ENCODE data around the gene GSN.

GSN gene

DNA sequence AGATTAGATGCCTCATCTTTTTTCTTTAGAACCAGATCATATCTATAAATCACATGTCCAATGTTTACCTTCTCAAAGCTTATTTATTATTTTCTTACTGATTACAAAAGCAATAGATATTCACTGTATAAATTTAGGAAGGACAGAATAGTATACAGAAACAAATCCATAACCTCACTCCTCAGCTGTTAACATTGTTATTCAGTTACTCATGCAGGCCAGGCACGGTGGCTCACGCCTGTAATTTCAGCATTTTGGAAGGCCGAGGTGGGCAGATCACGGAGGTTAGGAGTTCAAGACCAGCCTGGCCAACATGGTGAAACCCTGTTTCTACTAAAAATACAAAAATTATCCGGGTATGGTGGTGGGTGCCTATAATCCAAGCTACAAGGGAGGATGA is 86.8 kb downstream of the GSN start:
- no peak for DNase-seq

DNA sequence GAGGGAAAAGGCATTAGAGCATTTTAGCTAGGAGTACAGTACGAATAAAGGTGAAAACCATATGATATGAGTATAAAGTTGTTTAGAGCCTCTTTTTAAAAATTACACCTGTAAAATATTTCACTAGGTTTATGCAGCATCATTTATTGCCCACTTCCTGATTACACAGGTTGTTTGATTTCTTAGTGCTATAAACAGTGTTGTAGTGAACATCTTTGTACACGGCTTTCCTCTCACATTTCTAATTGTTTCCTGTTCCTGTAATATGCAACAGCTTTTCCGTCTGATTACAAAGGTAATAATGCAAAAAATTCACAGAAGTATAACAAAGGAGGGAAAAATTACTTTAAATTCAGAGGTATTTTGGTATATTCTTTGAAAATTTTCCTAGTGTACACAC is 89.0 kb downstream of the GSN start:
- DNase-seq, result no peak

DNA sequence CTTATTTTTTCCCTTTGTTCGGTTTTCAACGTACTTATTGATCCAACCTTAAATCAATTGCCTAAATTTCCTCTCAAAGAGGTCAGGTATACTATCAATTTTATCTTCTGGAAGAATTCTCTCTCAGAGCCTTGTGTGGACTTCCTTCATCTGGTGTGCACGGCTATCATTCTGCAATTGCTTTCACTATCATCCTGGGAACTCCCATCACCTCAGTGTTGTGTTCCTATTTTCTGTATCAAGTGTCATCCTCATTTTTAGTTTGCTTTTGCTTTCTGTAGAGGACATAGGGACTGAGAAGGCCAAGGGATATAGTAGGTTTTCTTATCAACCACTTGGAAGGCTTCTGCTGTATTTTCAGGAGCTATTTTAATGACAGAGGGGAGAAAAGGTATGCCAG is 90.8 kb downstream of the GSN start:
- no peak for DNase-seq

DNA sequence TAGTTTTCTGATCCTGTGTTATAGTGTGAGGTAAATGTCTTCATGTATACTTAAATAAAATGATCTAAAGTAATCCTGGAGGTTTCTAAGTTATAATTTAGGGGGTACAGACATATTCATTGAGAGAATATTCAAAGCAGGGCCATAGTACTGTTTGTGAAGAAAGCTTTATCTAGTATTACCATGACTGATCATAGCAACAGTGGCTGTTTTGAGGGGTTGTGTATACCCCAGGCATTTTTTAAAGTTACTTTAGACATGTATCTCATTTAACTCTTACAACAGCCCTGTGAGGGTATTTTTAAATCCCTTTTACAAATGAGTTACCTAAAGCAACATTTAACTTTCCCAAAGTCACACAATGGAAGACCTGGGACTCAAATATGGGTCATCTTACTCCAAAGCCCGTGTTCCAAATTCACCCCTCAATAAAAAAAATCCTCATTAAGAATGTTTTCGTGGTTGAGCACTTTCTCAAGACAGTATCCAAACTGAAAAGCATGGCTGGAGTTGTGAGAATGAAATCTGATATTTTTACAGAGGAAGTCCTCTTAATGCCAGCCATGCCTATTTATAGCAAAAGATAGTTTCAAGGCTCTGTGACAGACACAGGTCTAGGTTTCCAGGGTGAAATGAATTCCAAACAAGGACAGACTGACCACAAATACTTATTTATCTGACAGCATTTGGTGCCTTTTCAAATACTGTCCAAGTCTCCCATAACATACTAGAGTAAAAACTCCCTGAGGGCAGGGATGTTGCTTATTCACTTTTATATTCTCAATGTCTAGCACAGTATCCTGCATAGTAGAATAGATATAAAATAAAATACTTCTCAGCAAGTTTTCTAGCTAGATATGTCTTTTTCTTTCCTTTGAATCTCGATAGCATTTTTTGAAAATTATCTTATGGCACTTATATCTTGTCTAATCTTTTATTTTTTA is 91.7 kb downstream of the GSN start:
- peak; percentile 67 for DNase-seq

DNA sequence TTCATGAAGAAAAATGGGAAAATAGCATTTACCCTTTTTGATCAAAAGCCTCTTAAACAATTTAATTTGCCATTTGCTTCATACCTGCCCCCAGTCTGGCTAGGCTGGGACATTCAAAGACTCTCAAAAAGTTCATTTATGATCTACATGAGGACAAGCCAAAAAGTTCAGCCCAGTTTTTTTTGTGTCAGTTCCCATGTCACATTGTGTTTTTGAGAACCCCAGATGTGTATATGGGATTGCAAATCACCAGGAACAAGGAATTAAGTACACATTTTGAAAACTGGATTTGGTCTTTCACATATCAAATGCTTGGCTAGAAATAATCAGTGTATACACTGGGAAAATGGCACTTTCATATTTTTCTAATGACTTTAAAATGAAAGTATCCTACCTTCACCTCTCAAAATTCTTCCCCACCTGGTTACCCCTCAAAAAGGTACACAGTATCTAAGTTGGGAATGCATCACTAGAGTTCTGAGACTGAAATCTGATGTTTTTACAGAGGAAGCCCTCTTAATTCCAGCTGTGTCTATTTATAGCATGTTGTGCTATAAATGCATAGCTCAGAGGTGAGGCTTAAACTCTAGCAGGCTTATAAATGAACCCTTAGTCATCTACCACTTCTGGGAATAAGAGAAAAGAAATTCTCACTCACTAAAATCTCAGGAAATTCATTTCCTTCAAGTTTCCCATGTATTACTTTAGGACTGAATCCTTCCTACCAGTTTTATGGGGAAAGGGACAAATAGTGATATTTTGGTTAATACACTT is 92.8 kb downstream of the GSN start:
- peak; percentile 91 for DNase-seq

DNA sequence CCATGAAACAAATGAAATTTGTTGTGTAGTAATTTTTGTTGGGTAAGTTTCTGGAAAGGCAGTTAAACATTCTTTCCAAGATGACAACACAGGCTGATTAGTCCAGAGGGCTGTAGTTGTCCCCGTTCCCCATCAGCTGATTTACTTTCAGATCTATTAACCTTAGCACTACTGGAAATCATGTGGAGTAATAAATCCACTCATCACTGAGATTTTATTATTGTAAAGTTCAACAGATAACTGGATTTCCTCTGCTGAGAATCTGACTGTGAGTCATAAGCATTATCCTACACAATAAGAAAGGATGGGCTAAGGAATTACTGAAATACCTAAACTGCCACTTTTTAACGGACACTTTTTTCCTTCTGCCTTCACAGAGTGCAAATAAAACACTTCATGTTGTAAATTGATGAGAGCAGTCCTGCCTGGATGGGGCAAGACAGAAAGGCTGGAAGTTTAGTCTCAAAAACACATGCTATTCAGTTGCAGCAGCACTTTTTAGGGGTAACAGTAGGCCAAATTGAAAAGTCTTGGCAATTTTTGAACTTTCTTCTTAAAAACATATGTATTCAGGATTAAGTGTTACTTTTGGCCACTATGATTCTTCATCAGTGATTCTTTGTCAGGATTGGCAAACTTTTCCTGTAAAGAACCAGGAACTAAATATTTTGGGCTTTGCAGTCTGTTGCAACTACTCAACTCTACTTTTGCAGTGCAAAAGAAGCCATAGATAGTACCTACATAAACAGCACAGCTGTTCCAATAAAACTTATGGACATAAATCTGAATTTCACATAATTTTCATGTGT is 95.1 kb downstream of the GSN start:
- DNase-seq, result peak; percentile 95

DNA sequence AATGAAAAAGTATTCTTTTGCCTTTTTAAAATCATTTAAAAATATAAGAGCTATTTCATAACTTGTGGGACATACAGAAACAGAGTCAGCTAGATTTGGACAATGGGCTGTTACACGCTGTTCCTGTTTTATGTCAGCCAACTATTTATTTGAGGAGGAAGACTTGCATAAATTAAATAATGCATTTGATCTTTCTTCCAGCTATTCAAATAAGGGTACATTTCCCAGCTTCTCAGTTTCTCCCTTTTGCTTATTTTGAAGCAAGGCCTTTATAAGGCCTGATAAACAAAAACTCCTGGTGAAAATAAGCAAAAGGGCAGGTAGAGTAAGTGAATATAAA is 95.6 kb downstream of the GSN start:
- DNase-seq, result no peak

DNA sequence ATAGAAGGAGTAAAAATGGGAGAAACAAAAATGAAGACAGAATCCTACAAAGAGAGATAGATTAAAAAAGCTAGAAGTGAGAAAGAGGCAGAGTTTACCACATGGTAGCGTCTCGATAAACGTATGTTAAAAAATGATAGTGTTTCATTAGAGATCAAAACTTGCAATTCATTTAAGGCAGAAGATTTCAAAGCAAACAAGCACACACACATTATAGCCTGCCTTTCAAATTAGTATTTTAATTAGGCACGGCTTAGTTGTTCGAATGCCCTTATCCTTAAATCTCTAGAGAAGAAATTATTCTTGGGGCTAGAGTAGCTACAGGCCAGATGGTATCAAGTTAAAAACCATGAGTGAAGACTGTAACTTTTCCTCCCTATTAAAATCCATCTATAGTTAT is 96.1 kb downstream of the GSN start:
- no peak for DNase-seq

DNA sequence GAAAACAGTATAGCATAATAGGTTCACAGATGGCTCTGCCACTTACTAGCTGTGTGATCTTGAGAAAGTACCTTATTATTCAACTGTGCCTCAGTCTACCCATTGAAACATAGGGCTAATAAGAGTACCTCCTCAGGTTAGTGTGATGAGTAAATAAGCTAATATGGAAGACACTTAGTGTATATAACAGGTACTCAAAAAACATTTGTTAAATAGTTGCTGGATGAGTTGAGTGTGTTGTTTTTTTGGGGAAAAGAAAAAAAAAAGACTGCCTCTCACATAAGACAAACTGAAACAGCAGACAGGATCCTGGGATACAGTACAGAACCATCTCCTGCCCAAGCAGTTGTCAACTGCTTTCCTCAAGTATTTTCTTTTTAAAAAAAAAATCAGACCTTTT is 96.9 kb downstream of the GSN start:
- no peak for DNase-seq

DNA sequence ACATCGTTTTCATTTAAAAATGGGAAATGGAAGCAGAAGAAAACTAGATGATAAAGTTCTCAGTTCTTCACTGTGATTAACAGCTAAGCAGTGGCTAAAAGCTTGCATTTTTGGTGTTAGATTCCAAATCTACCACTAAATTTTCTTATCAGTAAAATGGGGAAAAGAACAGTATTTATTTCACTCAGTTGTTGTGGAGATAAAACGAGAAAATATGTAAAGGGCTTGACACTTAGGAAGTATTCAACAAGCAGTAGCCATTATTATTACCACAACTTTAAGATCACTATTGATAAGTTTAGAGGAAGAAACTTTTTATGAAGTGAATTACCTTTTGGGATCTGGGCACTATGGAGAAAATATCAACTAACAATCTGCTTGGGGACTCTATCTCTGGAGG is 97.6 kb downstream of the GSN start:
- DNase-seq, result no peak

DNA sequence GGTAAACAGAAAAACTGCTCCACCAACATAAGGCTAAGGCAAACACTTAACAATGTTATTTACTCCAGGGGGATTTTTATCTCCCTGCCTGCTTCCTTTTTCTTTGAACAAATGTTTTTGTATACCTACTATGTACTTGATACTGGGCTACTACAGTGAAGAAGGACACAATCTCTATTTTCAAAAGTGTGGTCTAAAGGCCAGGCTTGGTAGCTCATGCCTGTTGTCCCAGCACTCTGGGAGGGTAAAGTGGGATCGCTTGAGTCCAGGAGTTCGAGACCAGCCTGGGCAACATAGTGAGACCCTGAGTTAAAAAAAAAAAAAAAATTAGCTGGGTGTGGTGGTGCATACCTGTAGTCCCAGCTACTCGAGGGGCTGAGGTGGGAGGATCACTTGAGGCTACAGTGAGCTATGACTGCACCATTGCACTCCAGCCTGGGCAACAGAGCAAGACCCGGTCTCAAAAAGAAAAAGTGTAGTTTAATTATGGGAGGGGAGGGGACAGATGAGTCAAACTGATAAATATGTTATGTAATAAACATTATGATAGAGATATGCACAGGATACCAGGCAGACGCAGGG is 98.7 kb downstream of the GSN start:
- DNase-seq, result no peak

DNA sequence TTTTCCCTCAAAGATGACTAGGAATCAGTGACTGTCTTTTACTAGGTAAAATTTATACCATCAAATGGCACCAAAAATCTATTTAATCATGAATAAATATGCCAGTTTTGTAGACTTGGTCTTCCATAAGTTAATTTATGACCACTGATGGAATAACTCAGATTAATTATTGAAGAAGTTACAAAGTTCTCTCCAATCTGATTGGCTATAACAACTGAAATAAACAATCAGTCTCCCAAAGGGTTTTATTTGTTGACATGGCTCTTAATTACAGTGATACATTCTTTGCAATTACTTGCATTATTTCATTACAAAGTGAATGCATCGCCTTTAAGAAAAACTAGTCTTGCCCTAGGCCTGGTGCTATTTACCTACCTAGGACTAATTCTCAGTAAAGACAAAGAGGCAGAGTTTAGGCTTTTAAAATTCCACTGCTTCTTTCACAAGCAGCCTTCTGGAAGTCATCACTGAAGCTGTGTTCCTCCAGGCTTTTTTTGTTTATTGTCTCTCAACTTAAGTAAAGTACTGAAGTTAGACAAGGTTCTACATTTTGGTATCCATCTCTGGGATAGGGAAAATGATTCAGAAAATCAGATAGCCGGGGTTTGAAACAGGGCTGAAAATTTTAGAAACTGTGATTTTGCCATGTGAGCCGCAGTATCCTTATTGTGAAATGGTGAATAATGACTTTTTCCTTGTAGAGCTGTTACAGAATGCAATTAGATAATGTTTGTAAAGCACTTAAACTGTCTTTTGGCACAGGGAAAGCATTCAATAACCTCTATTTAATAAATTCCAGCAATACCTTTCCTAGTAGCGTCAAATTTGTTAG is 99.6 kb downstream of the GSN start:
- DNase-seq, result peak; percentile 64

DNA sequence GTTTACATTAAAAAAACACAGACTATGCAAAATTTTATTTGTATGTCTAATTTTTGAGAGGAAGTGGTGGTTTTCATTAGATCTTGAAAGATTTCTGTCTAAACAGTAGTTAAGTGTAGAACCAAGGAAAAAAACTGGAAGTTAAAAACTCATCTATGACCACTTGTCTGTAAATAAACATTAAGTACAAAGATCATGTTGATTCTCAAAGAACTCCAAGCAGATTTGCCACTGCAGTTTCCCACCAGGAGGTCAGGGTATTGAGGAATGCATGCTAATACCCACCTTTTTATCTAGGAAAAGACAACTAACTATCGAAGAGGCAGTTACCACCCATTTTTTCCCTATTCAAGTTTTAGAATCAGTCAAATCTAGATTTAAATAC is 100.2 kb downstream of the GSN start:
- no peak for DNase-seq

DNA sequence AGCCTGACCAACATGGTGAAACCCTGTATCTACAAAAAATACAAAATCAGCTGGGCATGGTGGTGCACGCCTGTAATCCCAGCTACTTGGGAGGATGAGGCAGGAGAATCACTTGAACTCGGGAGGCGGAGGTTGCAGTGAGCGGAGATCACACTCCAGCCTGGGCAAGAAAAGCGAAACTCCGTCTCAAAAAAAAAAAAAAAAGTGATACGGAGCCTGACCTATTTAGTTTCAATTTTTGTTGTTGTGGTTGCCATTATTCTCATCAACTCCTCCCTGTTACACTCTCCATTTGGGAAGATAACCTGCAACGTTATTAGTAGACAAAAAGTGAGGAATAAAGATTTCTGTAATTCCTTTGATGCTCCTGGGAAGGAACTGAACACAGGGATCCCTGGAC is 100.8 kb downstream of the GSN start:
- DNase-seq, result no peak

DNA sequence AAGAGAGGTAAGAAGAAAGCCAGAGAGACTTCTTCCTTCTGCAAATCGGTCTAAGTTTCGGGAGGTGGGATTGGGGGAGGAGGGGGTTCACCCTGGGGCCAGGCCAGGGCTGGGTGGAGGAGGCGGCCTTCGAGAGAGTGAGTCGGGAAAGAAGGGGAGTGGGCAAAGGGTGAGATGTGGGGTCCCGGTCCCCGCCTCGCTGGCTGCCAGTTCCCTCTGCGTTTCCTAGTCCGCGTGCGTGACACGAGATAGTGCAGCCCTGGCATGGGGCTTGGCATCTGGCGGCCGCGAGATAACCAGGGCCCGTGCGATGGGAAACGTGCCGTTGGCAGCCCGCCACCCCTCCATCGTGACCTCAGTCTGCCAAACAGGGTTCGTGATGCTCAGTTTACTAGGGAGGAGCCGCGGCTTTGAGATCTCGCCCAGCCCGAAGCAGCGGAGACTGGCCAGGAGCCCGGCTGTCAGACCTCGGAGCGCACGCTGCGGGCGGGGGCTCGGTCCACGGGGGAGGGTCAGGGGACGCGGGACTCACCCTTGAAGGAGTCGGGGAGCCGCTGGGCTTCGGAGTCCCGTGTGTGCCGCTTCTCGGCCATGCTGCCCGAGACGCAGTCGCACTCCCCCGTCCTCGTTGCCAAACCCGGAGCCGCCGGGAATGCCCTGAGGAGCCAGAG is 101.8 kb downstream of the GSN start, which contains the start of gene STOM:
STOM (minus strand) TSS at position 656 of the 671 bp plus-strand sequence; CDS start at position 593, 63 bp downstream.
- DNase-seq, result peak; percentile 87

DNA sequence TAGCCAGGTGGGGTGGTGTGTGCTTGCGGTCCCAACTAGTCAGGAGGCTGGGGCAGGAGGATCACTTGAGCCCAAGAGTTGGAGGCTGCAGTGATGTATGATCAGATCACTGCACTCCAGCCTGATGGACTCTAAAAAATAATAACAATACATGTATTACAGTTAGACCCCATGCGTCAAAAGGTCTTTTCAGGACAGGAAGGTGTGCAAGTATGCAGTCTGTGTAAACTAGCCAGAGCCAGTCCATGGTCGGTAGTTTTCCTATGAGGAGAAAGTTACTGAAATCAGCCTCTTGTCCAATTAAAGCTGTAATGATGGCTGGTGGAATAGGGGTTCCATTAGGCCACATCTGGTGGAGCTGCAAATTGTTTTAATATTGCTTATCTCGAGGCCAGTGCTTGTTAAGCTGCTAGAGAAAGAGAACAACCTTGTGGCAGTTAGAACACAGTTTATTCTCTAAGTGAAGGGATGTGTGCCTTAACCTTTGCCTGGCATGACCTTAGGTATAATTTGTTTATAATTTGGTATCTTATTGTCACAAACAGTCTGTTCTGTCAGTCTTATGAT is 103.6 kb downstream of the GSN start:
- no peak for DNase-seq

DNA sequence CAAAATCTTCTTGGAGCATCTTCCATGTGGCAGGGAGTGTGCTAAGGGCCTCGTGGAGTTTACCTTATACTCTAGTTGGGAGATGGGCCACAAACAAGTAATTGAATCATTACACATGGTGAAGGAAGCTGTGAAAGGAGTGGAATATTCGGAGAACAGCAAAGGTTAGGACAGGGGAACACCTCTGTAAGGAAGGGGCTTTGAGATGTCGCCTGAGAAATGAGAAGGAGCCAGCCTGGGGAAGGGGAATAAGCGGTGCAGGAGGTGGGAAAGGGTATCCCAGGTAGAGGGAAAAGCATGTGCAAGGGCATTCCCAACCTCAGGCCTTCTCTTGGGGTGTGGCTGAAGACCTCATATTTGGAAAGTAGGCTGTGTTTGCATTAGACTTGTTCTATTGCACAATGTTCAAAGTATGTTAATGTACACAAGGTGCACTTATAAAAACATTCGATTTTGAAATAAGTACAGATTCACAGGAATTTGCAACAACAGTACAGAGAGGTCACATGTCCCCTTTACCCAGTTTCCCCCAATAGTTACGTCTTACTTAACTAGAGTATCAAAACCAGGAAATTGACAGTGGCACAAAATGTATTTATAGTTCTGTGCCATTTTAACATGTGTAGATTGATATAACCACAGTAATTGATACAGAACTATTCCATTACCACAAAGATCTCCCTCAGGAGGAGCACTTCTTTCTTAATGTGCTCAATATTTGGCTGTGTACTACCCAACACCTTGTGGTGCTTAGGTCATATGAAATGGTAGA is 104.5 kb downstream of the GSN start:
- DNase-seq, result peak; percentile 25

DNA sequence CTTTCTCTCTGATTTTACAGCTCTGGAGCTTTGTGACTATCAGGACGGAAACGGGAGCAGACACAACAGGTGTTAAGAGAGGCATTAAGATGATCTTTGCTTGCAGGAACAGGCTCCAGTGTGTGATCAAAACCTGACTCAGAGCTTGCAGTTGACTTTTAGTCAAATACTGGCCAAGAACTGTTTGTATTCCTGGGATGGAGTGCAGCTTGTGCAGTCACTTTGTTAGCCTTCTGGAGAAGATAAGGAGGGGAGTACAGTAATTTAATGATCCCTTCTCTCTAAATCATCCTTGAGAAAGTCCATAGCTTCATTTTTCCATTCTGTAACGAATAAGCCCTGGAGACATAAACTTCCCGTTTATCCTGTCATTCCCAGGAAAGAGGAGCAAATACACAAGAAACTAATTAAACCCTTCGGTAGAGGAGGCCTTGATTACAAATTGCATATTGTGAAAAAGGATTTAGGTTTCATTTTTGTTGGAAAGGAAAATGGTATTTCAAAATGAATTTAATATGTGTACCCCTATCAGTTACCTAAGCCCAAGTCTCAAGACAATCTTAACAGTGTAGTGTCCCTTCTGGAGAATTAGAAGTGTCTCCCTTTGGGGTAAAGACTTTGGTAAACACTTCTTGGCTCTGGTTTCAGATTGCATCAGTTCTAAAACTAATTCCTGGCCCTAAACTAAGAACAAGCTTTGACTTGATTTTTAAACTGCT is 105.2 kb downstream of the GSN start:
- DNase-seq, result peak; percentile 33

DNA sequence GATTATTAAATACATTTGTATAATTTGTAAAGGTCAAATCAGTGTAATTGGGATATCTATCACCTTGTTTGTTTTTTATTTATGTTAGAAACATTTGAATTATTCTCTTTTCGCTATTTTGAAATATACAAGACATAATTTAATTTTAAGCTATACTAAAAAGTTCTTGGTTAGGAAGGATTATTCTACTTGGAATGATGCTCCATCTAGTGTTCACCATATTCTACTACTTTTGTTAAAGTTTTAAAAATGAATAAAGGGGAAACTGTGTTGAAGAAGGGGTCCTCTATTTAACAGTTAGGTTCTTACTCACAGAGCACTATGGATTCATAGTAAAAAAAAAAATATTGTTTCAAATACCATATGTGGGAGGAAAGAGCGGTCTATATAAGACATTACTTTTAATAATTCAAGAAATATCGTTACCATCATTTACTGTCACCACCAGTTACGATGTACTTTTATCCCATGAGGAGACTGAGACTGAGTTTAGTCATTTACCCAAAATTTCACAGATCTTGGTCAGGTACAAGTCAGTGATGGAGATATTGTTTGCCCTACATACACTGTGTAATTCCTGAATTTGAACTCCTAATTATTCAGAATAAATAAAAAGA is 108.4 kb downstream of the GSN start:
- no peak for DNase-seq
